Measurements from ENCODE around the gene C12orf43.

C12orf43 gene

DNA sequence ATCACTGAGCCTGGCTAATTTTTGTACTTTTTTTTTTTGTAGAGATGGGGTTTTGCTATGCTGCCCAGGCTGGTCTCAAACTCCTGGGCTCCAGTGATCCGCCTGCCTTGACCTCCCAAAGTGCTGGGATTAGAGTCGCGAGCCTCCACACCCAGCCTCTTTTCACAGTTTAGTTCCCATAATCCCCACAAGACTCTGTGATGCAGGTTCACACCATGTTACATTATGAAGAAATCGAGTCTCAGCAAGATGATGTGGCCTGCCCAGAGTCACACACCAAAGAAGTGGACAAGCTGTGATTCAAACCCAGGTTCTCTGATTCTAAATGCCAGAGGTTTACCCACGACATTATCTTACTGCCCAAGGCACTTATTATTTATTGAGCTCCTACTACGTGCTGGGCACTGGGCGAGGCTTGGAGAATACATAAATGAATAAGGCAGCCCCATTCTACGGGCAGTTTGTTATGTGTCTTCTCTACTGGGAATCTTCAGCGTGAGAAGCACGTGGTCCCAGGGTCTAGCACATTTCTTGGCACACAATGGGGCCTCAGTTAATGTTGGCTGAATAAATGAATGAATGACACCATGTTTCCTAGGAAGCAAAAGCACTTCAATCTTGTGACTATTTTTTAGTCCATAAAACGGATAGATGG lies 46.2 kb upstream of the C12orf43 start:
- H3K27me3 ChIP-seq (ENCODE audit: insufficient read depth, low read length, poor library complexity), result no peaks in the 10 kb centered on the region
- H3K4me2 ChIP-seq (ENCODE audit: insufficient read depth, low read length), result no peak overlapping the region
- no peak overlapping the region for H2AFZ ChIP-seq (ENCODE audit: low read depth, low read length)
- no peak overlapping the region for H3K27ac ChIP-seq (ENCODE audit: low read length)
- no peak for ATAC-seq (ENCODE audit: insufficient read depth, low read depth)
- peaks cover 8% of the 10 kb centered on the region for H3K4me1 ChIP-seq (ENCODE audit: insufficient read depth, low read length)
- H3K36me3 ChIP-seq (ENCODE audit: insufficient read depth, low read length), result no peaks in the 10 kb centered on the region
- H3K4me3 ChIP-seq (ENCODE audit: low read depth in 1 of 2, low read length in 2 of 2), result no peak overlapping the region
- H3K9me3 ChIP-seq (ENCODE audit: insufficient read depth, low read length, severe bottlenecking), result no peaks in the 10 kb centered on the region
- H4K20me1 ChIP-seq (ENCODE audit: insufficient read depth, low read length), result no peaks in the 10 kb centered on the region
- TF ChIP-seq, protein P1, sequence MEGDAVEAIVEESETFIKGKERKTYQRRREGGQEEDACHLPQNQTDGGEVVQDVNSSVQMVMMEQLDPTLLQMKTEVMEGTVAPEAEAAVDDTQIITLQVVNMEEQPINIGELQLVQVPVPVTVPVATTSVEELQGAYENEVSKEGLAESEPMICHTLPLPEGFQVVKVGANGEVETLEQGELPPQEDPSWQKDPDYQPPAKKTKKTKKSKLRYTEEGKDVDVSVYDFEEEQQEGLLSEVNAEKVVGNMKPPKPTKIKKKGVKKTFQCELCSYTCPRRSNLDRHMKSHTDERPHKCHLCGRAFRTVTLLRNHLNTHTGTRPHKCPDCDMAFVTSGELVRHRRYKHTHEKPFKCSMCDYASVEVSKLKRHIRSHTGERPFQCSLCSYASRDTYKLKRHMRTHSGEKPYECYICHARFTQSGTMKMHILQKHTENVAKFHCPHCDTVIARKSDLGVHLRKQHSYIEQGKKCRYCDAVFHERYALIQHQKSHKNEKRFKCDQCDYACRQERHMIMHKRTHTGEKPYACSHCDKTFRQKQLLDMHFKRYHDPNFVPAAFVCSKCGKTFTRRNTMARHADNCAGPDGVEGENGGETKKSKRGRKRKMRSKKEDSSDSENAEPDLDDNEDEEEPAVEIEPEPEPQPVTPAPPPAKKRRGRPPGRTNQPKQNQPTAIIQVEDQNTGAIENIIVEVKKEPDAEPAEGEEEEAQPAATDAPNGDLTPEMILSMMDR (IDR thresholded peaks at IDR 0.05; ENCODE audit: borderline replicate concordance, extremely low read depth, low read length, poor library complexity, severe bottlenecking), result no peak
- H3K79me2 ChIP-seq (ENCODE audit: insufficient read depth, low read length), result no peaks in the 10 kb centered on the region
- DNase-seq, result no peak
- no peak overlapping the region for H3K9ac ChIP-seq (ENCODE audit: low read depth, low read length)

DNA sequence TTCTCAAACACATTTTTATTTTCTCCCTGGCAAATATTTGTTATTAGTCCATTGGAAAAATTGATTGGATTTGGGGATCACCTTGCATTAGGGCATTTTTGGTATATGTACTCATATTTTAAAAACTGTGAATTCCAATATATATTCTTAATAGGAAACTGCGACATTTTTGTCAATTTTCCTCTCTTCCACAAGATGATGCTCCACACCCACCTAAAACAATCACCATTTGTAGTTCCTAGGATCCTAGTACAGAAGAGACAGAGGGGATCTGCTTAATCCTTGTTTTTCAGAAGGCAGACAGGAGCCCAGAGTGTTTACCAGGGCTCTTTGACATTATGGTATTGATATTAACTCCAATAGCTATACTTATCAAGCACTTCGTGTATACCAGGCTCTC lies 45.5 kb upstream of the C12orf43 start:
- TF ChIP-seq EZH2 (IDR thresholded peaks at IDR 0.05; ENCODE audit: borderline replicate concordance, low read depth, low read length, severe bottlenecking), result no peak
- TF ChIP-seq, protein P1 (IDR thresholded peaks at IDR 0.05; ENCODE audit: borderline replicate concordance, extremely low read depth, low read length, poor library complexity, severe bottlenecking), result peak; percentile 49
- Histone ChIP-seq H3K36me3 (ENCODE audit: insufficient read depth, low read length) (no peaks in the 10 kb centered on the region), H3K4me2 (ENCODE audit: insufficient read depth, low read length) (no peak overlapping the region), H2AFZ (ENCODE audit: low read depth, low read length) (no peak overlapping the region), H3K9ac (ENCODE audit: low read depth, low read length) (no peak overlapping the region), H3K4me3 (ENCODE audit: low read depth in 1 of 2, low read length in 2 of 2) (no peak overlapping the region), H3K79me2 (ENCODE audit: insufficient read depth, low read length) (no peaks in the 10 kb centered on the region), H3K4me1 (ENCODE audit: insufficient read depth, low read length) (peaks cover 8% of the 10 kb centered on the region), H3K9me3 (ENCODE audit: insufficient read depth, low read length, severe bottlenecking) (no peaks in the 10 kb centered on the region), H3K27ac (ENCODE audit: low read length) (no peak overlapping the region), H4K20me1 (ENCODE audit: insufficient read depth, low read length) (no peaks in the 10 kb centered on the region), H3K27me3 (ENCODE audit: insufficient read depth, low read length, poor library complexity) (no peaks in the 10 kb centered on the region)
- DNase-seq, result no peak
- ATAC-seq (ENCODE audit: insufficient read depth, low read depth), result no peak

DNA sequence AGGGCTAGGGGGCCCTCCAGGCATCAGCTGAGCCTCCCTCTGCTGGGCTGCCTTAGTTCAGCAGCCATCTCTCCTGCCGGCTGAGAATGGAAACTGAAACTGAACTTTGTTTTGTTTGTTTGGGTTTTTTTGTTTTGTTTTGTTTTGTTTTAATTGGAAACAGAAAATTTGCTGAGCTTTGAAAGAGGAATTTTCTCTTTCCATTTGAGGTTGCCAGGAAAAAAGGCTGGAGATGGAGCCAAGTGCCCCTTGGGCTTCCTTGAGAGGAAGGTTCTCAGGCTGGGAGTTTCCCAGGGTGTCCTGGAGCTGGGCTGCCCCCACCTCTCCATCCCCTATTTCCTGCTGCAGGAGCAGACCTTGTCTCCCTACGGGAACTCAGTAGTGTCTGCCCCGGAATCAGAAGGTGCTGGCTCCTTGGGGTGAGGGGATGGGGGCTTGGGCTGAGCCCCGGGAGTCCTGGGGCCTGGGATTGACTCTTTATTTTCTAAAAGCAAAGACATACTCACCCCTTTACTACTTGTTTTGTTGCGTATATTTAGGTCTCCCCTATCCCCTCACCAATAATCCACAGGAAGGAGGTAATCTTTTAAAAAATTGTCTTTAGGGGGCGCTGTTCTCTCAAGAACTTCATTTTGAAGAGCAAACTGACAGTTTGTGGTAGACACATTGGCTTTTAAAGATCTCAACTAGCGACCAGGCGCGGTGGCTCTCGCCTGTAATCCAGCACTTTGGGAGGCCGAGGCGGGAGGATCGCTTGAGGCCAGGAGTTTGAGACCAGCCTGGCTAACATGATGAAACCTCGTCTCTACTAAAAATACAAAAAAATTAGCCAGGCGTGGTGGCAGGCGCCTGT lies 44.1 kb upstream of the C12orf43 start:
- H3K9ac ChIP-seq (ENCODE audit: low read depth, low read length), result peak overlapping the region; percentile 40
- peaks cover 8% of the 10 kb centered on the region for H3K4me1 ChIP-seq (ENCODE audit: insufficient read depth, low read length)
- H3K36me3 ChIP-seq (ENCODE audit: insufficient read depth, low read length), result no peaks in the 10 kb centered on the region
- H3K27me3 ChIP-seq (ENCODE audit: insufficient read depth, low read length, poor library complexity), result no peaks in the 10 kb centered on the region
- H3K4me3 ChIP-seq (ENCODE audit: low read depth in 1 of 2, low read length in 2 of 2), result 0 out of 4 replicates have a peak overlapping the region, but pooled peaks of 1 of the 2 experiments have one; percentile 5
- no peaks in the 10 kb centered on the region for H3K9me3 ChIP-seq (ENCODE audit: insufficient read depth, low read length, severe bottlenecking)
- ATAC-seq (ENCODE audit: insufficient read depth, low read depth) (peak; percentile 78), DNase-seq (peak; percentile 40)
- H3K79me2 ChIP-seq (ENCODE audit: insufficient read depth, low read length), result no peaks in the 10 kb centered on the region
- no peaks in the 10 kb centered on the region for H4K20me1 ChIP-seq (ENCODE audit: insufficient read depth, low read length)
- H3K4me2 ChIP-seq (ENCODE audit: insufficient read depth, low read length), result peak overlapping the region; percentile 24; the same call in 1 of the 2 replicates
- H3K27ac ChIP-seq (ENCODE audit: low read length), result peak overlapping the region; percentile 13
- TF ChIP-seq, protein P1 (IDR thresholded peaks at IDR 0.05; ENCODE audit: borderline replicate concordance, extremely low read depth, low read length, poor library complexity, severe bottlenecking), result peak; percentile 64
- no peak for TF ChIP-seq EZH2 (IDR thresholded peaks at IDR 0.05; ENCODE audit: borderline replicate concordance, low read depth, low read length, severe bottlenecking)
- peak overlapping the region; percentile 51 for H2AFZ ChIP-seq (ENCODE audit: low read depth, low read length)
